Muscle of leg (tissue), 11 donors: Measurements from ENCODE around the gene BET1. TPM values are rescaled to one million over a fixed set of nuclear protein-coding genes. Genes with fewer than 3 reads are reported as not detected.

Experiments
- DNase-seq: peaks from one replicate; pipeline ENCODE4 v3.0.0; 2013
- H3K27ac ChIP-seq: one replicate; pipeline ENCODE4 v1.5.1; 2013; ENCODE audit warnings: mild to moderate bottlenecking, low read length, control low read depth
- H3K27me3 ChIP-seq: one replicate; pipeline ENCODE4 v1.6.1; 2013; ENCODE audit warnings: low read length; ENCODE audit not compliant: control insufficient read depth, insufficient read depth
- H3K36me3 ChIP-seq: one replicate; pipeline ENCODE4 v1.6.1; 2013; ENCODE audit warnings: low read length; ENCODE audit not compliant: control insufficient read depth, insufficient read depth
- H3K4me1 ChIP-seq: one replicate; pipeline ENCODE4 v1.6.1; 2013; ENCODE audit warnings: low read length; ENCODE audit not compliant: control insufficient read depth, insufficient read depth
- H3K4me3 ChIP-seq: one replicate; pipeline ENCODE4 v1.5.1; 2013; ENCODE audit warnings: low read length, control low read depth
- H3K9me3 ChIP-seq: replicated peaks from 2 replicates; pipeline ENCODE4 v1.6.1; 2013; ENCODE audit warnings: low read depth, low read length; ENCODE audit not compliant: control insufficient read depth
- WGBS: methylation state at CpG from one replicate; pipeline ENCODE4 v1.1.5; 2013; ENCODE audit warnings: missing lambda C conversion rate; ENCODE audit not compliant: insufficient coverage; 5-methylcytosine and 5-hydroxymethylcytosine counted together
- polyA plus RNA-seq, 8 donors: library from polyadenylated mRNA; unstranded; fragments of 120-200 nt; gene quantifications; one replicate each; pipeline versions ENCODE4 v1.2.1 to v1.2.3, GENCODE V29; 2013; ENCODE audit warnings: inconsistent platforms in 1 of 8, low replicate concordance in 1 of 8; ENCODE audit not compliant: insufficient read length in 8 of 8, insufficient read depth in 1 of 8
- total RNA-seq: library from RNA; stranded (reverse); fragments of 120-200 nt; gene quantifications from one replicate; pipeline ENCODE4 v1.2.4, GENCODE V29; 2013

The BET1 gene
- total and polyA plus RNA-seq, 9 donors: 22.5 to 32.9 (median 24.8) TPM

GRCh38 chr7:93968911-93969620 is 35.1 kb downstream of the BET1 start:
- WGBS: 67% methylated on average over 1 of the region's 2 CpGs
- Histone ChIP-seq H3K36me3 (no peaks in the 10 kb centered on the region), H3K4me1 (no peaks in the 10 kb centered on the region), H3K4me3 (no peak overlapping the region), H3K27ac (no peak overlapping the region), H3K9me3 (no peaks in the 10 kb centered on the region), H3K27me3 (no peaks in the 10 kb centered on the region)
- peak; percentile 16 for DNase-seq

DNA sequence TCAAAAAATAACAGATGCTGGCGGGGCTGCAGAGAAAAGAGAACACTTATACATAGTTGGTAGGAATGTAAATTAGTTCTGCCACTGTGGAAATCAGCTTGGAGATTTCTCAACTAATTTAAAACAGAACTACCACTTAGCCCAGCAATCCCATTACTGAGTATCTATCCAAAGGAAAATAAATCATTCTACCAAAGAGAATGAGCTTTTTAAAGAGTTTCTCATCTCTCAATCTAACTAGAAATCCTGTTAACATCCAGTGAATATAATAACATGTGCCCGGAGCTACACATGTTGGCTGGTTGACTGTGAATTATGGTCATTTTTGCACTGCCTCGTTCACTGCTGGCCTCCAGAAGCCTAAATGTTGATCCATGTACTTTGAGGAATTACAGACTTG is 39.3 kb downstream of the BET1 start:
- Histone ChIP-seq H3K9me3 (no peaks in the 10 kb centered on the region), H3K27me3 (no peaks in the 10 kb centered on the region), H3K27ac (no peak overlapping the region), H3K4me1 (no peaks in the 10 kb centered on the region), H3K4me3 (no peak overlapping the region), H3K36me3 (no peaks in the 10 kb centered on the region)
- no peak for DNase-seq
- no CpG with 5 or more reads among the region's 3 CpGs for WGBS

GRCh38 chr7:93964262-93964661 is 39.9 kb downstream of the BET1 start:
- Histone ChIP-seq H3K27ac (no peak overlapping the region), H3K27me3 (no peaks in the 10 kb centered on the region), H3K36me3 (no peaks in the 10 kb centered on the region), H3K9me3 (no peaks in the 10 kb centered on the region), H3K4me1 (no peaks in the 10 kb centered on the region), H3K4me3 (no peak overlapping the region)
- no CpG with 5 or more reads among the region's 5 CpGs for WGBS
- no peak for DNase-seq

DNA sequence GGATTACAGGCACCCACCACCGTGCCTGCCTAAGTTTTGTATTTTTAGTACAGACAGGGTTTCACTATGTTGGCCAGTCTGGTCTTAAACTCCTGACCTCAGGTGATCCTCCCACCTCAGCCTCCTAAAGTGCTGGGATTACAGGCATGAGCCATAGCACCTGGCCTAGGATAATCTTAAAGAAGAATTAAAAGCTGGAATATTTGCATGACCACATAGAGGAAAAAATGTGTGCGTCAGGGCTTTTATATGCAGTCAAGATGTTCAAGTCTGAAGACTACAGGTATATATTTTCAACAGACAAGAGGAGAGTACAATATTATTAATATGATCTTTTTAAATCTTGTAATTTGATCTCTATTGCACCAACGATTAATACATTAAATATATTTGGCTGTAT is 43.2 kb downstream of the BET1 start:
- H3K4me3 ChIP-seq: no peak overlapping the region
- H3K9me3 ChIP-seq: no peaks in the 10 kb centered on the region
- WGBS: no CpG with 5 or more reads among the region's 3 CpGs
- no peak for DNase-seq
- no peaks in the 10 kb centered on the region for H3K4me1 ChIP-seq
- H3K36me3 ChIP-seq: no peaks in the 10 kb centered on the region
- no peak overlapping the region for H3K27ac ChIP-seq
- no peaks in the 10 kb centered on the region for H3K27me3 ChIP-seq

DNA sequence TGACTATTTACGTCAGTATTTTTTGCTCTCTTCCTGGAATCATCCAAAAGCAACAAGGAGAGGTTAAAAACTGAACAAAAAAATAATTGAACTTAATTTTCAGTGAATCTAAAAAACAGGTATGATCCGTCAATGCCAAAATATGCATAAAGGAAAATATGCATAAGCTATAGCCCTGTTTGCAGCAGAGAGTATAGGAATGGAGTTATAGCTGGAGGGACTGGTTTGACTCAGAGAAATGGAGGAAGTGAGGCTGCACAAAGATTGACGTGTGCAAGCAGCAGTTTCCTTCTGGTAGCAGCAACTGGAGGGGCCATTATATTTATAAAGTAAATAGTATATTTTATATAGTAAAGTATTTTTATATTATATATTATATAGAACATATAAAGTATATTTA is 45.5 kb downstream of the BET1 start:
- H3K27ac ChIP-seq: no peak overlapping the region
- H3K4me3 ChIP-seq: no peak overlapping the region
- H3K9me3 ChIP-seq: no peaks in the 10 kb centered on the region
- no peaks in the 10 kb centered on the region for H3K27me3 ChIP-seq
- WGBS: 100% methylated on average over 1 of the region's 3 CpGs
- H3K4me1 ChIP-seq: no peaks in the 10 kb centered on the region
- no peak for DNase-seq
- H3K36me3 ChIP-seq: no peaks in the 10 kb centered on the region

- no peak overlapping the region for H3K27ac ChIP-seq
- no peaks in the 10 kb centered on the region for H3K27me3 ChIP-seq
- no peaks in the 10 kb centered on the region for H3K9me3 ChIP-seq
- no peak overlapping the region for H3K4me3 ChIP-seq
- DNase-seq: no peak
- no peaks in the 10 kb centered on the region for H3K4me1 ChIP-seq
- WGBS: no CpG with 5 or more reads among the region's 3 CpGs
- H3K36me3 ChIP-seq: no peaks in the 10 kb centered on the region
Observed at GRCh38 chr7:93958216-93958615, 45.9 kb downstream of the BET1 start.

GRCh38 chr7:93957767-93958166 is 46.4 kb downstream of the BET1 start:
- Histone ChIP-seq H3K36me3 (no peaks in the 10 kb centered on the region), H3K4me3 (no peak overlapping the region), H3K4me1 (no peaks in the 10 kb centered on the region), H3K9me3 (no peaks in the 10 kb centered on the region), H3K27me3 (no peaks in the 10 kb centered on the region), H3K27ac (no peak overlapping the region)
- WGBS: no CpG with 5 or more reads among the region's 1 CpG
- no peak for DNase-seq

GRCh38 chr7:93955304-93955703 is 48.9 kb downstream of the BET1 start:
- Histone ChIP-seq H3K36me3 (no peaks in the 10 kb centered on the region), H3K9me3 (no peaks in the 10 kb centered on the region), H3K27ac (no peak overlapping the region), H3K27me3 (no peaks in the 10 kb centered on the region), H3K4me1 (no peaks in the 10 kb centered on the region), H3K4me3 (no peak overlapping the region)
- no peak for DNase-seq
- WGBS: 90% methylated on average over 2 of the region's 2 CpGs

GRCh38 chr7:93949423-93949822 is 54.7 kb downstream of the BET1 start:
- no peak for DNase-seq
- Histone ChIP-seq H3K27ac (no peak overlapping the region), H3K4me1 (no peaks in the 10 kb centered on the region), H3K4me3 (no peak overlapping the region), H3K27me3 (no peaks in the 10 kb centered on the region), H3K36me3 (no peaks in the 10 kb centered on the region), H3K9me3 (no peaks in the 10 kb centered on the region)
- no CpG with 5 or more reads among the region's 1 CpG for WGBS

DNA sequence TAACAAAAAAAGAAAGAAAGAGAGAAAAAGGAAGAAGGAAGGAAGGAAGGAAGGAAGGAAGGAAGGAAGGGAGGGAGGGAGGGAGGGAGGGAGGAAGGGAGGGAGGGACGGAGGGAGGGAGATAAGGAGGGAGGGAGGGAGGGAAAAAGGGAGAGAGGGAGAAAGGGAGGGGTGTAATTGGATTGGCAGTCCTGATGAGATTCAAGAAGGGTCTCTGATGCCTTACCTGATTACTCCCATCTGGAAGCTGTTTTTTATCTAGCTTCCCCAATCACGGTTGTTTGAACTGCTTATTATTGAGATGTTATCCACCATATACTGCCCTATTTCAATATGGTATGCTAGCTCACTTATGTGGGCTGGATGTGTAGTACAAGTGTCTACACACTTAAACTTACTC is 55.3 kb downstream of the BET1 start:
- H3K4me1 ChIP-seq: no peaks in the 10 kb centered on the region
- H3K27me3 ChIP-seq: no peaks in the 10 kb centered on the region
- H3K4me3 ChIP-seq: no peak overlapping the region
- DNase-seq: no peak
- WGBS: no CpG with 5 or more reads among the region's 2 CpGs
- no peaks in the 10 kb centered on the region for H3K36me3 ChIP-seq
- H3K27ac ChIP-seq: no peak overlapping the region
- no peaks in the 10 kb centered on the region for H3K9me3 ChIP-seq

GRCh38 chr7:93948106-93948505 is 56.0 kb downstream of the BET1 start:
- Histone ChIP-seq H3K9me3 (no peaks in the 10 kb centered on the region), H3K4me3 (no peak overlapping the region), H3K27ac (no peak overlapping the region), H3K27me3 (no peaks in the 10 kb centered on the region), H3K36me3 (no peaks in the 10 kb centered on the region), H3K4me1 (no peaks in the 10 kb centered on the region)
- 86% methylated on average over 1 of the region's 1 CpG for WGBS
- DNase-seq: no peak
